ENCODE data around the gene ETS2. TPM values are rescaled to one million over a fixed set of nuclear protein-coding genes. Genes with fewer than 3 reads are reported as not detected.
"Not testable (repeated sequence)": the region's sequence is repeated elsewhere in the genome, so short reads cannot be mapped to it uniquely, and the experiment has no call there.

ETS2 gene
- polyA plus RNA-seq, 3 donors from 2014 or later, result 3.2 to 7.3 (median 4.2) TPM

GRCh38 chr21:38833117-38833516 lies 27.4 kb downstream of the ETS2 start:
- Mint-ChIP-seq H3K36me3 (no peaks in the 10 kb centered on the region), H3K4me1 (peaks cover 9 to 14% of the 10 kb centered on the region in 2 donors), H3K4me3 (no peak overlapping the region), H3K27me3 (ENCODE audit: low read depth in 3 of 3) (peaks cover 2 to 25% (median 4%) of the 10 kb centered on the region in 3 donors), H3K9me3 (no peaks in the 10 kb centered on the region), H3K27ac (no peak overlapping the region)
- DNase-seq, result no peak

DNA sequence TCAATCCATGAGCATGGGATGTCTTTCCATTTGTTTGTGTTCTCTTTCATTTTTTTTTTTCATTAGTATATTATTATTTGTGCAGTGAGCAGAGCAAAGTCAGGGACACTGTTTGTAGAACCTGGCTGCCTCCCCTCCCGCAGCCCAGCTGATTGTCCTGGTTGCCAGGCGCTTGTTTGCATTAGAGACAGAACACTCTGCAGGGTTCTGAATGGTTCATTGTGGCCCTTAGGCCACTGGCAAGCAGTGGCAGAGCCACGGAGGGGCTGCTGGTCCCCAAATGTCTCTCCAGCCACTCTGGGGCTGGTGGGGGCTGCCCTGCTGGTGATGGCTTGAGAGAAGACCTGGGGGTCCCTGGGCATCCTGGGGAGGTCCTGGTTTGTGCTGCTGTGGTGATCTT lies 29.0 kb downstream of the ETS2 start:
- H3K4me3 Mint-ChIP-seq, result no peak overlapping the region
- H3K36me3 Mint-ChIP-seq, result no peaks in the 10 kb centered on the region
- H3K9me3 Mint-ChIP-seq, result no peaks in the 10 kb centered on the region
- peaks cover 9 to 14% of the 10 kb centered on the region in 2 donors for H3K4me1 Mint-ChIP-seq
- no peak overlapping the region for H3K27ac Mint-ChIP-seq
- no peak for DNase-seq
- H3K27me3 Mint-ChIP-seq (ENCODE audit: low read depth in 3 of 3), result peaks cover 2 to 27% (median 4%) of the 10 kb centered on the region in 3 donors

DNA sequence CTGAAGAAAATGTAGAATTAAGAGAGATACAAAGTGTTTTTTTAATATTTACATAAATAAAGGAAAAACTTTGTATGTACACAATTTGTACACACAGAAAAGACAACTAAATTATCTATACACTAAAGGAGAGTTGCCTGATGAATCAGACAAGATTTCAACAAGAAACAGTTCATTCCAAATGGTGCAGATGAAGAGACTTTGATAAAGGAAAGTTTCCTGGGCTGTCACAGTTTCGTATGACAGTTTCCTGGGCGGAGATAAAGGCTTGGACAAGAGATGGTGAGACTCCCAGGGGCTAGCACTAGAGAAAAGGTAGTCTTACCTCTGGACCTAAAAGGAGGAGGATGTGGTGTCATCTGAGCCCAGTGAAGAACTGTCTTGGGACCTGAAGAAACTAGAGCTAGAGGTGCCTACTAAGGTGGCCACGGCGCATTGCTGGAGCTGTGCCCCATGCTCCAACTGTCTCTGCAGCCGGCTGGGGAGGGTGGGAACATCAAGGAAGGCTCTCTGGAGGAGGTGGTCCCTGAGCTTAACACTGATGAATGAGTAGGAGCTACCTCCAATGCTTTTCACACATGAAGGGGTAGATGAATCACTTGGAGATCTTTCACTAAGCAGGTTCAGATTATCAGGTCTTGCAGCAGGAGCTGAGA lies 32.2 kb downstream of the ETS2 start:
- Mint-ChIP-seq H3K4me3 (no peak overlapping the region), H3K27me3 (ENCODE audit: low read depth in 3 of 3) (peaks cover 3 to 25% (median 8%) of the 10 kb centered on the region in 3 donors), H3K36me3 (no peaks in the 10 kb centered on the region), H3K9me3 (no peaks in the 10 kb centered on the region), H3K27ac (no peak overlapping the region), H3K4me1 (no peaks in the 10 kb centered on the region)
- no peak for DNase-seq

DNA sequence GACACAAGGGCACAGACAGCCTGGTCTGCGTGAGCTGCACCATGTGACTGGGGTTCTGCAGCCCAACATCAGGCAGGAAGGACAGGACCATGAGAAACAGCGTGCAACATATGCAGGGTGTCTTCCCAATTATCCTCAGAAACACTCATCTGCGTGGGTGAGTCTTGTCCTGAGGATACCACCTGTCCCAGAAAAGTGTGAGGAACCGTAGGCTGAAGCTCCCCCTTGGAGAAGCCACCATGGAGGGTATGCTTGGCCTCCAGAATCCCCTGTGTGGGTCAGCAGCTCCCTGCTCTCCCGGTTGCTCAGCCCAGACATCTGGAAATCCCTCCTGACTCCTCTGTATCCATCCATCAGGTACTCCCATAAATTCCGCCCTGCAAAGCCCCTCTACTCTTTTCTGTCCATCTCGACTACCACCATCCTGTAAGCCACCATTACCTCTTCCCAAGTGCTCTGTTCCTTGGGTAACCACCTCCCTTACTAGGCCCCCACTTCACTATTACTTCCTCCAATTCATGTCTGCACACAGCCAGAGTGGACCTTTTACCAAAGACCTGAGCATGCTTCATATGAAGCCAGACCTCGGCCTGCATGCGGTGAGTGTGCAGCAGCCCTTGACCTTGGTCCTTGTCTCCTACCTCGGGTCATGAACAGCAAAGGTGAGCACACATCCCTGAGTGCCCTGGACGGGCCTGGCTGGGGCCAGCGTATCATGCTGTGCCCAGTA lies 33.0 kb downstream of the ETS2 start:
- no peaks in the 10 kb centered on the region for H3K36me3 Mint-ChIP-seq
- no peak overlapping the region for H3K4me3 Mint-ChIP-seq
- H3K27me3 Mint-ChIP-seq (ENCODE audit: low read depth in 3 of 3), result peaks cover 3 to 24% (median 4%) of the 10 kb centered on the region in 3 donors
- H3K9me3 Mint-ChIP-seq, result no peaks in the 10 kb centered on the region
- no peak overlapping the region for H3K27ac Mint-ChIP-seq
- no peak for DNase-seq
- no peaks in the 10 kb centered on the region for H3K4me1 Mint-ChIP-seq

GRCh38 chr21:38839328-38840286 lies 33.9 kb downstream of the ETS2 start:
- Mint-ChIP-seq H3K4me1 (no peaks in the 10 kb centered on the region), H3K27me3 (ENCODE audit: low read depth in 3 of 3) (peaks cover 3 to 17% (median 4%) of the 10 kb centered on the region in 3 donors), H3K27ac (no peak overlapping the region), H3K36me3 (no peaks in the 10 kb centered on the region), H3K9me3 (no peaks in the 10 kb centered on the region), H3K4me3 (no peak overlapping the region)
- DNase-seq, result no peak

GRCh38 chr21:38840456-38841300 lies 34.9 kb downstream of the ETS2 start:
- Mint-ChIP-seq H3K27ac (no peak overlapping the region), H3K9me3 (no peaks in the 10 kb centered on the region), H3K4me3 (no peak overlapping the region), H3K36me3 (no peaks in the 10 kb centered on the region), H3K27me3 (ENCODE audit: low read depth in 3 of 3) (peaks cover 3 to 11% (median 4%) of the 10 kb centered on the region in 3 donors), H3K4me1 (no peaks in the 10 kb centered on the region)
- DNase-seq, result no peak

GRCh38 chr21:38841472-38841871 lies 35.7 kb downstream of the ETS2 start:
- DNase-seq, result no peak
- Mint-ChIP-seq H3K9me3 (no peaks in the 10 kb centered on the region), H3K27me3 (ENCODE audit: low read depth in 3 of 3) (peaks cover 3 to 8% (median 4%) of the 10 kb centered on the region in 3 donors), H3K4me3 (no peak overlapping the region), H3K36me3 (no peaks in the 10 kb centered on the region), H3K27ac (no peak overlapping the region), H3K4me1 (no peaks in the 10 kb centered on the region)

GRCh38 chr21:38842079-38842478 lies 36.4 kb downstream of the ETS2 start:
- Mint-ChIP-seq H3K27ac (no peak overlapping the region), H3K4me1 (no peaks in the 10 kb centered on the region), H3K4me3 (no peak overlapping the region), H3K9me3 (no peaks in the 10 kb centered on the region), H3K36me3 (no peaks in the 10 kb centered on the region), H3K27me3 (ENCODE audit: low read depth in 3 of 3) (peaks cover 3 to 8% (median 4%) of the 10 kb centered on the region in 3 donors)
- no peak for DNase-seq

DNA sequence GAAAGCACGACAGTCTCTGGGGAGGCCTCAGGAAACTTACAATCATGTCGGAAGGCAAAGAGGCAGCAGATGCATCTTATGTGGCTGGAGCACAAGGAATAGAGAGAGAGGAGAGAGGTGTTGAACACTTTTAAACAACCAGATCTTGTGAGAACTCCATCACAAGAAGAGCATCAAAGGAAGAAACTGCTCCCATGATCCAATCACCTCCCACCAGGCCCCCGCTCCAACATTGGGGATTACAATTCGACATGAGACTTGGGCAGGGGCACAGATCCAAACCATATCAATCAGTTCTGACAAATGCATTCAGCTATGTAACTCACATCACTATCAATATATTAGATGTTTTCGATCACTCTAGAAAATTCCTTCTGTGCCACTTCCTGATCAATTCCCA lies 37.6 kb downstream of the ETS2 start:
- no peak overlapping the region for H3K27ac Mint-ChIP-seq
- H3K27me3 Mint-ChIP-seq (ENCODE audit: low read depth in 3 of 3), result peaks cover 3 to 6% (median 3%) of the 10 kb centered on the region in 3 donors
- H3K9me3 Mint-ChIP-seq, result no peaks in the 10 kb centered on the region
- DNase-seq, result no peak
- no peak overlapping the region for H3K4me3 Mint-ChIP-seq
- no peaks in the 10 kb centered on the region for H3K4me1 Mint-ChIP-seq
- no peaks in the 10 kb centered on the region for H3K36me3 Mint-ChIP-seq

GRCh38 chr21:38843806-38844503 lies 38.2 kb downstream of the ETS2 start:
- Mint-ChIP-seq H3K27me3 (ENCODE audit: low read depth in 3 of 3) (peaks cover 3 to 6% (median 5%) of the 10 kb centered on the region in 3 donors), H3K9me3 (no peaks in the 10 kb centered on the region), H3K4me1 (no peaks in the 10 kb centered on the region), H3K27ac (no peak overlapping the region), H3K4me3 (no peak overlapping the region), H3K36me3 (no peaks in the 10 kb centered on the region)
- DNase-seq, result no peak

DNA sequence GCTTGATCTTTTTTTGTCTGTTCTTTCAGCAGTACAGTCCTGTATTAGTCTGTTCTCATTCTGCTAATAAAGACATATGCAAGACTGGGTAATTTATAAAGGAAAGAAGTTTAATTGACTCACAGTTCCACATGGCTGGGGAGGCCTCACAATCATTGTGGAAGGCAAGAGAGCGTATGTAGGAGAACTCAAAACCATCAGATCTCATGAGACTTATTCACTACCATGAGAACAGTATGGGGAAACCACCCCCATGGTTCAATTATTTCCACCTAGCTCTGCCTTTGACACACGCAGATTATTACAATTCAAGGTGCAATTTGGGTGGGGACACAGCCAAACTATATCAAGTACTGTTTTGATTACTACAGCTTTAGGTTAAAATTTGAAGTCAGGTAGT lies 39.6 kb downstream of the ETS2 start:
- not testable (repeated sequence) for H3K4me3 Mint-ChIP-seq; H3K4me1 Mint-ChIP-seq; H3K9me3 Mint-ChIP-seq; H3K27ac Mint-ChIP-seq; H3K36me3 Mint-ChIP-seq; H3K27me3 Mint-ChIP-seq (ENCODE audit: low read depth in 3 of 3); DNase-seq

- no peak for DNase-seq
- Mint-ChIP-seq H3K27ac (no peak overlapping the region), H3K4me1 (no peaks in the 10 kb centered on the region), H3K27me3 (ENCODE audit: low read depth in 3 of 3) (peaks cover 2 to 5% (median 3%) of the 10 kb centered on the region in 3 donors), H3K36me3 (no peaks in the 10 kb centered on the region), H3K9me3 (no peaks in the 10 kb centered on the region), H3K4me3 (no peak overlapping the region)
Observed at GRCh38 chr21:38847556-38847955, 41.8 kb downstream of the ETS2 start.

GRCh38 chr21:38848187-38848609 lies 42.5 kb downstream of the ETS2 start:
- Mint-ChIP-seq H3K27me3 (ENCODE audit: low read depth in 3 of 3) (peaks cover 2 to 5% (median 2%) of the 10 kb centered on the region in 3 donors), H3K36me3 (no peaks in the 10 kb centered on the region), H3K27ac (no peak overlapping the region), H3K9me3 (no peaks in the 10 kb centered on the region), H3K4me1 (no peaks in the 10 kb centered on the region), H3K4me3 (no peak overlapping the region)
- DNase-seq, result no peak
